RWPE2 (cell line): Measurements from ENCODE around the gene COASY.

Experiments used
- ATAC-seq: fragments of 200-7000 bp; cut with Tn5 transposase; 3 replicates; pipeline ENCODE4 v1.9.1; 2021; ENCODE audit warnings: low read depth
- DNase-seq: peaks from one replicate; pipeline ENCODE4 v3.0.0-alpha.2; 2020; ENCODE audit warnings: low spot score
- H3K27ac ChIP-seq: fragments of 450-650 bp; 2 replicates; pipeline ENCODE4 v1.5.1; 2017; ENCODE audit warnings: mild to moderate bottlenecking; ENCODE audit not compliant: poor library complexity, severe bottlenecking
- H3K27me3 ChIP-seq: fragments of 250-450 bp; sonication (Bioruptor Pico); 2 replicates; pipeline ENCODE4 v1.5.1; 2021; ENCODE audit warnings: mild to moderate bottlenecking, moderate library complexity; ENCODE audit not compliant: insufficient read depth, poor library complexity, severe bottlenecking
- H3K36me3 ChIP-seq: fragments of 250-450 bp; sonication (Bioruptor Pico); 2 replicates; pipeline ENCODE4 v1.5.1; 2020; ENCODE audit warnings: low read depth, mild to moderate bottlenecking, moderate library complexity
- H3K4me1 ChIP-seq: fragments of 250-450 bp; sonication (Bioruptor Pico); 2 replicates; pipeline ENCODE4 v1.5.1; 2021; ENCODE audit warnings: mild to moderate bottlenecking, moderate library complexity; ENCODE audit not compliant: insufficient read depth, poor library complexity, severe bottlenecking
- H3K4me3 ChIP-seq: fragments of 250-450 bp; sonication (Bioruptor Pico); 2 replicates; pipeline ENCODE4 v1.5.1; 2021; ENCODE audit warnings: mild to moderate bottlenecking, moderate library complexity; ENCODE audit not compliant: severe bottlenecking
- H3K9me3 ChIP-seq: fragments of 250-450 bp; sonication (Bioruptor Pico); 2 replicates; pipeline ENCODE4 v1.5.1; 2021; ENCODE audit warnings: mild to moderate bottlenecking, moderate library complexity; ENCODE audit not compliant: severe bottlenecking
- CTCF ChIP-seq: fragments of 450-650 bp; IDR thresholded peaks from one replicate; pipeline ENCODE4 v1.5.1; 2017; ENCODE audit warnings: mild to moderate bottlenecking, moderate library complexity; ENCODE audit not compliant: poor library complexity, severe bottlenecking

Gene COASY

GRCh38 chr17:42522263-42522790 lies 39.6 kb upstream of the COASY start:
- no peaks in the 10 kb centered on the region for H3K27me3 ChIP-seq
- H3K36me3 ChIP-seq = 0 out of 2 replicates have a peak, but pooled peaks cover 3% of the 10 kb centered on the region
- ATAC-seq = no peak
- H3K27ac ChIP-seq = peak overlapping the region; percentile 97
- no peaks in the 10 kb centered on the region for H3K9me3 ChIP-seq
- peaks cover 59% of the 10 kb centered on the region for H3K4me1 ChIP-seq
- DNase-seq = no peak
- no peak for TF ChIP-seq CTCF
- H3K4me3 ChIP-seq = no peak overlapping the region

GRCh38 chr17:42522798-42523278 lies 39.1 kb upstream of the COASY start:
- DNase-seq = no peak

GRCh38 chr17:42525221-42525620 lies 36.7 kb upstream of the COASY start:
- Histone ChIP-seq H3K27ac (peak overlapping the region; percentile 97), H3K4me1 (peaks cover 43% of the 10 kb centered on the region), H3K9me3 (no peaks in the 10 kb centered on the region), H3K36me3 (0 out of 2 replicates have a peak, but pooled peaks cover 3% of the 10 kb centered on the region), H3K27me3 (no peaks in the 10 kb centered on the region), H3K4me3 (no peak overlapping the region)
- no peak for DNase-seq
- TF ChIP-seq CTCF = no peak
- peak; percentile 50 for ATAC-seq

More at GRCh38 chr17:42522798-42523278, 39.1 kb upstream of the COASY start:
- no peaks in the 10 kb centered on the region for H3K27me3 ChIP-seq
- no peaks in the 10 kb centered on the region for H3K9me3 ChIP-seq
- no peak overlapping the region for H3K4me3 ChIP-seq
- peak overlapping the region; percentile 97 for H3K27ac ChIP-seq
- TF ChIP-seq CTCF = no peak
- 0 out of 2 replicates have a peak, but pooled peaks cover 3% of the 10 kb centered on the region for H3K36me3 ChIP-seq
- peaks cover 56% of the 10 kb centered on the region for H3K4me1 ChIP-seq
- ATAC-seq = no peak

- no peak for TF ChIP-seq CTCF
Measured at GRCh38 chr17:42526031-42526444, 35.9 kb upstream of the COASY start.

GRCh38 chr17:42527932-42528331 lies 34.0 kb upstream of the COASY start:
- ATAC-seq = no peak

More at GRCh38 chr17:42526031-42526444, 35.9 kb upstream of the COASY start:
- Histone ChIP-seq H3K27ac (peak overlapping the region; percentile 97), H3K9me3 (no peaks in the 10 kb centered on the region), H3K36me3 (0 out of 2 replicates have a peak, but pooled peaks cover 1% of the 10 kb centered on the region), H3K27me3 (no peaks in the 10 kb centered on the region), H3K4me1 (peaks cover 43% of the 10 kb centered on the region), H3K4me3 (no peak overlapping the region)
- ATAC-seq (no peak), DNase-seq (no peak)

More at GRCh38 chr17:42527932-42528331, 34.0 kb upstream of the COASY start:
- Histone ChIP-seq H3K36me3 (no peaks in the 10 kb centered on the region), H3K27me3 (no peaks in the 10 kb centered on the region), H3K4me1 (peaks cover 48% of the 10 kb centered on the region), H3K4me3 (no peak overlapping the region), H3K27ac (peak overlapping the region; percentile 97), H3K9me3 (no peaks in the 10 kb centered on the region)
- no peak for DNase-seq
- no peak for TF ChIP-seq CTCF
